GM23338 (cell line): ENCODE data around the gene DIO2.

Source experiments
- CREB1 ChIP-seq: fragments of 250-450 bp; sonication (Bioruptor Pico); IDR thresholded peaks from 2 replicates; pipeline ENCODE4 v1.5.0; 2020; ENCODE audit warnings: low read depth, mild to moderate bottlenecking, moderate library complexity
- CTCF ChIP-seq, 2 experiments: fragments of 200-600 bp in 1 of 2; sonication (generic) in 1 of 2; conservative IDR thresholded peaks; 2 replicates each; pipeline versions ENCODE4 v1.5.1 to v1.6.1; 2016 to 2017; ENCODE audit warnings: antibody characterized with exemption in 2 of 2, low read depth in 2 of 2, mild to moderate bottlenecking in 2 of 2, moderate library complexity in 1 of 2
- EZH2 ChIP-seq: fragments of 200-600 bp; sonication (generic); IDR thresholded peaks from one replicate; pipeline ENCODE4 v1.8.0; 2017; ENCODE audit warnings: antibody characterized with exemption, mild to moderate bottlenecking, low read depth; ENCODE audit not compliant: unreplicated experiment
- EZH2phosphoT487 ChIP-seq: fragments of 200-600 bp; sonication (generic); IDR thresholded peaks from one replicate; pipeline ENCODE4 v1.8.1; 2018; ENCODE audit warnings: antibody characterized with exemption; ENCODE audit not compliant: unreplicated experiment
- JUNB ChIP-seq: IDR thresholded peaks from one replicate; pipeline ENCODE4 v1.6.1; 2016; ENCODE audit warnings: antibody characterized with exemption; ENCODE audit not compliant: unreplicated experiment
- NANOG ChIP-seq: IDR thresholded peaks from 2 replicates; pipeline ENCODE4 v1.6.1; 2016; ENCODE audit warnings: antibody characterized with exemption, borderline replicate concordance
- POLR2AphosphoS5 ChIP-seq: IDR thresholded peaks from 2 replicates; pipeline ENCODE4 v1.6.1; 2016; ENCODE audit warnings: antibody characterized with exemption, low read depth
- STAT1 ChIP-seq: IDR thresholded peaks from one replicate; pipeline ENCODE4 v1.6.1; 2016; ENCODE audit warnings: antibody characterized with exemption; ENCODE audit not compliant: unreplicated experiment
- TF ChIP-seq, protein P1 (sequence below): IDR thresholded peaks from one replicate; pipeline ENCODE4 v1.6.1; 2018; ENCODE audit warnings: antibody characterized with exemption; ENCODE audit not compliant: unreplicated experiment
- TF ChIP-seq, protein P2 (sequence below): fragments of 250-450 bp; sonication (Bioruptor Pico); IDR thresholded peaks from 2 replicates; pipeline ENCODE4 v1.5.0; 2020; ENCODE audit warnings: mild to moderate bottlenecking, moderate library complexity

GRCh38 chr14:80186301-80186800 lies 25.0 kb downstream of the DIO2 start:
- TF ChIP-seq STAT1 (no peak), EZH2phosphoT487 (no peak), CTCF (conservative IDR thresholded peaks at IDR 0.05; ENCODE audit: low read depth in 2 of 2) (no peak), JUNB (no peak), CREB1 (CRISPR knock-in tag) (no peak), POLR2AphosphoS5 (no peak), EZH2 (no peak), NANOG (no peak)
- TF ChIP-seq, protein P1, sequence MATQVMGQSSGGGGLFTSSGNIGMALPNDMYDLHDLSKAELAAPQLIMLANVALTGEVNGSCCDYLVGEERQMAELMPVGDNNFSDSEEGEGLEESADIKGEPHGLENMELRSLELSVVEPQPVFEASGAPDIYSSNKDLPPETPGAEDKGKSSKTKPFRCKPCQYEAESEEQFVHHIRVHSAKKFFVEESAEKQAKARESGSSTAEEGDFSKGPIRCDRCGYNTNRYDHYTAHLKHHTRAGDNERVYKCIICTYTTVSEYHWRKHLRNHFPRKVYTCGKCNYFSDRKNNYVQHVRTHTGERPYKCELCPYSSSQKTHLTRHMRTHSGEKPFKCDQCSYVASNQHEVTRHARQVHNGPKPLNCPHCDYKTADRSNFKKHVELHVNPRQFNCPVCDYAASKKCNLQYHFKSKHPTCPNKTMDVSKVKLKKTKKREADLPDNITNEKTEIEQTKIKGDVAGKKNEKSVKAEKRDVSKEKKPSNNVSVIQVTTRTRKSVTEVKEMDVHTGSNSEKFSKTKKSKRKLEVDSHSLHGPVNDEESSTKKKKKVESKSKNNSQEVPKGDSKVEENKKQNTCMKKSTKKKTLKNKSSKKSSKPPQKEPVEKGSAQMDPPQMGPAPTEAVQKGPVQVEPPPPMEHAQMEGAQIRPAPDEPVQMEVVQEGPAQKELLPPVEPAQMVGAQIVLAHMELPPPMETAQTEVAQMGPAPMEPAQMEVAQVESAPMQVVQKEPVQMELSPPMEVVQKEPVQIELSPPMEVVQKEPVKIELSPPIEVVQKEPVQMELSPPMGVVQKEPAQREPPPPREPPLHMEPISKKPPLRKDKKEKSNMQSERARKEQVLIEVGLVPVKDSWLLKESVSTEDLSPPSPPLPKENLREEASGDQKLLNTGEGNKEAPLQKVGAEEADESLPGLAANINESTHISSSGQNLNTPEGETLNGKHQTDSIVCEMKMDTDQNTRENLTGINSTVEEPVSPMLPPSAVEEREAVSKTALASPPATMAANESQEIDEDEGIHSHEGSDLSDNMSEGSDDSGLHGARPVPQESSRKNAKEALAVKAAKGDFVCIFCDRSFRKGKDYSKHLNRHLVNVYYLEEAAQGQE, result no peak
- TF ChIP-seq, protein P2, sequence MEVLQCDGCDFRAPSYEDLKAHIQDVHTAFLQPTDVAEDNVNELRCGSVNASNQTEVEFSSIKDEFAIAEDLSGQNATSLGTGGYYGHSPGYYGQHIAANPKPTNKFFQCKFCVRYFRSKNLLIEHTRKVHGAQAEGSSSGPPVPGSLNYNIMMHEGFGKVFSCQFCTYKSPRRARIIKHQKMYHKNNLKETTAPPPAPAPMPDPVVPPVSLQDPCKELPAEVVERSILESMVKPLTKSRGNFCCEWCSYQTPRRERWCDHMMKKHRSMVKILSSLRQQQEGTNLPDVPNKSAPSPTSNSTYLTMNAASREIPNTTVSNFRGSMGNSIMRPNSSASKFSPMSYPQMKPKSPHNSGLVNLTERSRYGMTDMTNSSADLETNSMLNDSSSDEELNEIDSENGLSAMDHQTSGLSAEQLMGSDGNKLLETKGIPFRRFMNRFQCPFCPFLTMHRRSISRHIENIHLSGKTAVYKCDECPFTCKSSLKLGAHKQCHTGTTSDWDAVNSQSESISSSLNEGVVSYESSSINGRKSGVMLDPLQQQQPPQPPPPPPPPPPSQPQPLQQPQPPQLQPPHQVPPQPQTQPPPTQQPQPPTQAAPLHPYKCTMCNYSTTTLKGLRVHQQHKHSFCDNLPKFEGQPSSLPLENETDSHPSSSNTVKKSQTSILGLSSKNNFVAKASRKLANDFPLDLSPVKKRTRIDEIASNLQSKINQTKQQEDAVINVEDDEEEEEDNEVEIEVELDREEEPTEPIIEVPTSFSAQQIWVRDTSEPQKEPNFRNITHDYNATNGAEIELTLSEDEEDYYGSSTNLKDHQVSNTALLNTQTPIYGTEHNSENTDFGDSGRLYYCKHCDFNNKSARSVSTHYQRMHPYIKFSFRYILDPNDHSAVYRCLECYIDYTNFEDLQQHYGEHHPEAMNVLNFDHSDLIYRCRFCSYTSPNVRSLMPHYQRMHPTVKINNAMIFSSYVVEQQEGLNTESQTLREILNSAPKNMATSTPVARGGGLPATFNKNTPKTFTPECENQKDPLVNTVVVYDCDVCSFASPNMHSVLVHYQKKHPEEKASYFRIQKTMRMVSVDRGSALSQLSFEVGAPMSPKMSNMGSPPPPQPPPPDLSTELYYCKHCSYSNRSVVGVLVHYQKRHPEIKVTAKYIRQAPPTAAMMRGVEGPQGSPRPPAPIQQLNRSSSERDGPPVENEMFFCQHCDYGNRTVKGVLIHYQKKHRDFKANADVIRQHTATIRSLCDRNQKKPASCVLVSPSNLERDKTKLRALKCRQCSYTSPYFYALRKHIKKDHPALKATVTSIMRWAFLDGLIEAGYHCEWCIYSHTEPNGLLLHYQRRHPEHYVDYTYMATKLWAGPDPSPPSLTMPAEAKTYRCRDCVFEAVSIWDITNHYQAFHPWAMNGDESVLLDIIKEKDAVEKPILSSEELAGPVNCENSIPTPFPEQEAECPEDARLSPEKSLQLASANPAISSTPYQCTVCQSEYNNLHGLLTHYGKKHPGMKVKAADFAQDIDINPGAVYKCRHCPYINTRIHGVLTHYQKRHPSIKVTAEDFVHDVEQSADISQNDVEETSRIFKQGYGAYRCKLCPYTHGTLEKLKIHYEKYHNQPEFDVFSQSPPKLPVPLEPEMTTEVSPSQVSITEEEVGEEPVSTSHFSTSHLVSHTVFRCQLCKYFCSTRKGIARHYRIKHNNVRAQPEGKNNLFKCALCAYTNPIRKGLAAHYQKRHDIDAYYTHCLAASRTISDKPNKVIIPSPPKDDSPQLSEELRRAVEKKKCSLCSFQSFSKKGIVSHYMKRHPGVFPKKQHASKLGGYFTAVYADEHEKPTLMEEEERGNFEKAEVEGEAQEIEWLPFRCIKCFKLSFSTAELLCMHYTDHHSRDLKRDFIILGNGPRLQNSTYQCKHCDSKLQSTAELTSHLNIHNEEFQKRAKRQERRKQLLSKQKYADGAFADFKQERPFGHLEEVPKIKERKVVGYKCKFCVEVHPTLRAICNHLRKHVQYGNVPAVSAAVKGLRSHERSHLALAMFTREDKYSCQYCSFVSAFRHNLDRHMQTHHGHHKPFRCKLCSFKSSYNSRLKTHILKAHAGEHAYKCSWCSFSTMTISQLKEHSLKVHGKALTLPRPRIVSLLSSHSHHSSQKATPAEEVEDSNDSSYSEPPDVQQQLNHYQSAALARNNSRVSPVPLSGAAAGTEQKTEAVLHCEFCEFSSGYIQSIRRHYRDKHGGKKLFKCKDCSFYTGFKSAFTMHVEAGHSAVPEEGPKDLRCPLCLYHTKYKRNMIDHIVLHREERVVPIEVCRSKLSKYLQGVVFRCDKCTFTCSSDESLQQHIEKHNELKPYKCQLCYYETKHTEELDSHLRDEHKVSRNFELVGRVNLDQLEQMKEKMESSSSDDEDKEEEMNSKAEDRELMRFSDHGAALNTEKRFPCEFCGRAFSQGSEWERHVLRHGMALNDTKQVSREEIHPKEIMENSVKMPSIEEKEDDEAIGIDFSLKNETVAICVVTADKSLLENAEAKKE, result no peak
